PC-9 (cell line): ENCODE measurements around the gene TTLL9. TPM values are rescaled to one million over a fixed set of nuclear protein-coding genes. Genes with fewer than 3 reads are reported as not detected.

Experiments used
- BruUV-seq: library from RNA; stranded (reverse); fragments of 400-500 nt; replicated peaks from 2 replicates; lab custom pipeline; 2021; lab: Mats Ljungman, UMichigan
- CTCF ChIA-PET: fragments of 300-600 bp; sonication (Branson Sonifier 250); formaldehyde crosslinking; loops from one replicate; lab custom pipeline; 2022; ENCODE audit warnings: antibody characterized with exemption; lab: Charles Lee
- POLR2A ChIA-PET: fragments of 300-600 bp; sonication (Branson Sonifier 250); formaldehyde crosslinking; loops from one replicate; lab custom pipeline; 2022; ENCODE audit warnings: antibody characterized with exemption; ENCODE audit not compliant: unreplicated experiment; lab: Charles Lee
- DNase-seq, 2 experiments: peaks; one replicate each; pipeline versions ENCODE4 v3.0.0 to v3.0.0-alpha.2; 2015 to 2022; ENCODE audit warnings: mixed read lengths in 1 of 2
- H2AFZ ChIP-seq: fragments of 200-600 bp; sonication (generic); 2 replicates; pipeline ENCODE4 v1.8.1; 2017; ENCODE audit warnings: antibody characterized with exemption
- H3F3A ChIP-seq: fragments of 200-600 bp; sonication (generic); 2 replicates; pipeline ENCODE4 v1.8.1; 2017; ENCODE audit warnings: antibody characterized with exemption, mild to moderate bottlenecking, low read depth; ENCODE audit not compliant: insufficient read depth
- H3K27ac ChIP-seq: fragments of 200-600 bp; sonication (generic); 2 replicates; pipeline ENCODE4 v1.6.1; 2016; ENCODE audit warnings: mixed run types
- H3K27me3 ChIP-seq: fragments of 200-600 bp; sonication (generic); 2 replicates; pipeline ENCODE4 v1.6.1; 2016; ENCODE audit warnings: low read depth, mixed run types; ENCODE audit not compliant: insufficient read depth
- H3K36me3 ChIP-seq: fragments of 200-600 bp; sonication (generic); 2 replicates; pipeline ENCODE4 v1.6.1; 2016; ENCODE audit warnings: low read depth, mixed run types
- H3K4me1 ChIP-seq: fragments of 200-600 bp; sonication (generic); replicated peaks from 2 replicates; pipeline ENCODE4 v1.6.1; 2016; ENCODE audit warnings: mixed run types; ENCODE audit not compliant: insufficient read depth
- H3K4me2 ChIP-seq: fragments of 200-600 bp; sonication (generic); 2 replicates; pipeline ENCODE4 v1.6.1; 2017; ENCODE audit warnings: mixed run types
- H3K4me3 ChIP-seq: fragments of 200-600 bp; sonication (generic); 2 replicates; pipeline ENCODE4 v1.6.1; 2016; ENCODE audit warnings: mixed run types
- H3K79me2 ChIP-seq: fragments of 200-600 bp; sonication (generic); 2 replicates; pipeline ENCODE4 v1.6.1; 2017; ENCODE audit warnings: low read depth, mixed run types
- H3K9me2 ChIP-seq: fragments of 200-600 bp; sonication (generic); 2 replicates; pipeline ENCODE4 v1.8.1; 2017; ENCODE audit warnings: mild to moderate bottlenecking; ENCODE audit not compliant: insufficient read depth
- H3K9me3 ChIP-seq: fragments of 200-600 bp; sonication (generic); 2 replicates; pipeline ENCODE4 v1.8.1; 2016; ENCODE audit warnings: low read depth; ENCODE audit not compliant: insufficient read depth
- H4K20me1 ChIP-seq: fragments of 200-600 bp; sonication (generic); 2 replicates; pipeline ENCODE4 v1.8.1; 2017; ENCODE audit not compliant: insufficient read depth
- EZH2 ChIP-seq: fragments of 200-600 bp; sonication (generic); IDR thresholded peaks from 2 replicates; pipeline ENCODE4 v1.8.0; 2017; ENCODE audit warnings: antibody characterized with exemption, low read depth
- intact Hi-C: fragments of 100-400 bp; cut with micrococcal nuclease; formaldehyde crosslinking; loops from one replicate; pipeline ENCODE4 v1.10.0; 2022; ENCODE audit not compliant: unreplicated experiment
- total RNA-seq: library from RNA; stranded (reverse); gene quantifications from 2 replicates; pipeline ENCODE4 v1.2.3, GENCODE V29; 2021
- TF ChIP-seq, protein P1 (sequence below): fragments of 200-600 bp; sonication (generic); conservative IDR thresholded peaks from 2 replicates; pipeline ENCODE4 v1.6.1; 2017; ENCODE audit warnings: mixed run types, antibody characterized with exemption, mild to moderate bottlenecking, moderate library complexity

The TTLL9 gene
- total RNA-seq, 1 experiment from 2014 or later = 1.8 TPM

- no peak overlapping the region for H2AFZ ChIP-seq
- H4K20me1 ChIP-seq = no peaks in the 10 kb centered on the region
- no peak overlapping the region for H3K4me2 ChIP-seq
- peaks cover 6% of the 10 kb centered on the region; the same call in 1 of the 2 replicates for H3K27me3 ChIP-seq
- no peak overlapping the region for H3K27ac ChIP-seq
- H3K4me3 ChIP-seq = no peak overlapping the region
- H3F3A ChIP-seq = no peaks in the 10 kb centered on the region
- no peaks in the 10 kb centered on the region for H3K79me2 ChIP-seq
- no peaks in the 10 kb centered on the region for H3K9me3 ChIP-seq
- intact Hi-C loops = no loop called here
- no peak for TF ChIP-seq EZH2
- TF ChIP-seq, protein P1, sequence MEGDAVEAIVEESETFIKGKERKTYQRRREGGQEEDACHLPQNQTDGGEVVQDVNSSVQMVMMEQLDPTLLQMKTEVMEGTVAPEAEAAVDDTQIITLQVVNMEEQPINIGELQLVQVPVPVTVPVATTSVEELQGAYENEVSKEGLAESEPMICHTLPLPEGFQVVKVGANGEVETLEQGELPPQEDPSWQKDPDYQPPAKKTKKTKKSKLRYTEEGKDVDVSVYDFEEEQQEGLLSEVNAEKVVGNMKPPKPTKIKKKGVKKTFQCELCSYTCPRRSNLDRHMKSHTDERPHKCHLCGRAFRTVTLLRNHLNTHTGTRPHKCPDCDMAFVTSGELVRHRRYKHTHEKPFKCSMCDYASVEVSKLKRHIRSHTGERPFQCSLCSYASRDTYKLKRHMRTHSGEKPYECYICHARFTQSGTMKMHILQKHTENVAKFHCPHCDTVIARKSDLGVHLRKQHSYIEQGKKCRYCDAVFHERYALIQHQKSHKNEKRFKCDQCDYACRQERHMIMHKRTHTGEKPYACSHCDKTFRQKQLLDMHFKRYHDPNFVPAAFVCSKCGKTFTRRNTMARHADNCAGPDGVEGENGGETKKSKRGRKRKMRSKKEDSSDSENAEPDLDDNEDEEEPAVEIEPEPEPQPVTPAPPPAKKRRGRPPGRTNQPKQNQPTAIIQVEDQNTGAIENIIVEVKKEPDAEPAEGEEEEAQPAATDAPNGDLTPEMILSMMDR = no peak
- ChIA-PET CTCF (interaction anchor here (0.7 kb wide), 1 partner anchor 73 kb away, joined by 3 read pairs; no protein-coding TSS in a partner anchor), POLR2A (no interaction called here)
- H3K36me3 ChIP-seq = no peaks in the 10 kb centered on the region
- no TSS peak for BruUV-seq
- no peaks in the 10 kb centered on the region for H3K9me2 ChIP-seq
- H3K4me1 ChIP-seq = no peaks in the 10 kb centered on the region
- DNase-seq = no peak
Observed at GRCh38 chr20:31907046-31907445, 36.6 kb downstream of the TTLL9 start.

GRCh38 chr20:31908016-31908415 lies 37.6 kb downstream of the TTLL9 start:
- Histone ChIP-seq H3K27me3 (peaks cover 4% of the 10 kb centered on the region; the same call in 1 of the 2 replicates), H3K4me1 (no peaks in the 10 kb centered on the region), H3K4me2 (no peak overlapping the region), H3K79me2 (no peaks in the 10 kb centered on the region), H4K20me1 (no peaks in the 10 kb centered on the region), H3K36me3 (no peaks in the 10 kb centered on the region), H3F3A (no peaks in the 10 kb centered on the region), H3K4me3 (no peak overlapping the region), H3K9me3 (no peaks in the 10 kb centered on the region), H2AFZ (no peak overlapping the region), H3K9me2 (no peaks in the 10 kb centered on the region), H3K27ac (no peak overlapping the region)
- no TSS peak for BruUV-seq
- intact Hi-C loops = no loop called here
- no peak for TF ChIP-seq EZH2
- TF ChIP-seq, protein P1 = no peak
- DNase-seq = no peak
- ChIA-PET CTCF (no interaction called here), POLR2A (no interaction called here)

DNA sequence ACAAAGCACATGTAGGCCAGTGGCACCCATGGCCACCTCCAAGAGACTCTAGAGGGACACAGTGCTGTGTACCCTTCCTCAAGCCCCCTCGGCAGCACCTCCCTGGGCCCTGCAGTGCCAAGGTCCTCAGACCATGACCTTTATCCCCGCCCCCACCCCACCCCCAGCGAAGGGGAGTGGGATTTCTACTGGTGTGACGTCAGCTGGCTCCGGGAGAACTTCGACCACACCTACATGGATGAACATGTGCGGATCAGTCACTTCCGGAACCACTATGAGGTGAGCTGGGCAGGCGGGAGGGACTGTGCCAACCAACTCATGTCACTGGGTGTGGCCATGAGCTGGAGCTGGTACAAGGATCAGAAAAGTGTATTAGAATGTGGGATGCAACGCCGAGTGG lies 38.0 kb downstream of the TTLL9 start:
- TF ChIP-seq, protein P1 = no peak
- TF ChIP-seq EZH2 = no peak
- Histone ChIP-seq H4K20me1 (no peaks in the 10 kb centered on the region), H3K79me2 (no peaks in the 10 kb centered on the region), H3K36me3 (no peaks in the 10 kb centered on the region), H3F3A (no peaks in the 10 kb centered on the region), H3K4me3 (no peak overlapping the region), H3K27ac (no peak overlapping the region), H3K9me3 (no peaks in the 10 kb centered on the region), H3K9me2 (no peaks in the 10 kb centered on the region), H3K4me2 (no peak overlapping the region), H3K4me1 (no peaks in the 10 kb centered on the region), H2AFZ (no peak overlapping the region), H3K27me3 (peaks cover 4% of the 10 kb centered on the region; the same call in 1 of the 2 replicates)
- ChIA-PET CTCF (no interaction called here), POLR2A (no interaction called here)
- BruUV-seq = no TSS peak
- intact Hi-C loops = no loop called here
- no peak for DNase-seq
